GM12872 (cell line): ENCODE measurements around the gene MAGED1.

ENCODE experiments used
- CTCF ChIP-seq: IDR thresholded peaks from 3 replicates; pipeline ENCODE4 v1.5.1; 2011; ENCODE audit warnings: low read depth, mild to moderate bottlenecking, low read length, moderate library complexity; ENCODE audit not compliant: insufficient read depth

Gene MAGED1

GRCh38 chrX:51876441-51876840 lies 17.0 kb upstream of the MAGED1 start:
- no peak for TF ChIP-seq CTCF

GRCh38 chrX:51878056-51878455 lies 15.4 kb upstream of the MAGED1 start:
- TF ChIP-seq CTCF = no peak

GRCh38 chrX:51889851-51890250 lies 3.6 kb upstream of the MAGED1 start:
- no peak for TF ChIP-seq CTCF

GRCh38 chrX:51891245-51891644 lies 2.2 kb upstream of the MAGED1 start:
- no peak for TF ChIP-seq CTCF

- TF ChIP-seq CTCF = no peak
These were observed 1.4 kb upstream of the MAGED1 start for GRCh38 chrX:51891821-51892551.

GRCh38 chrX:51893931-51894696 lies 691 bp downstream of the MAGED1 start:
- no peak for TF ChIP-seq CTCF

GRCh38 chrX:51894697-51895336 lies 1.4 kb downstream of the MAGED1 start:
- no peak for TF ChIP-seq CTCF
